ENCODE data around the gene APBA3. TPM values are rescaled to one million over a fixed set of nuclear protein-coding genes. Genes with fewer than 3 reads are reported as not detected.

Gene APBA3
- total and polyA plus RNA-seq, 2 experiments from 2014 or later = 34.3 to 49.4 TPM

- H3K4me1 ChIP-seq (ENCODE audit: low read depth) = no peaks in the 10 kb centered on the region
- H3K9me3 ChIP-seq (ENCODE audit: low read depth) = no peaks in the 10 kb centered on the region
- no peak overlapping the region for H3K27ac ChIP-seq
- H3K4me3 ChIP-seq = no peak overlapping the region
- peaks cover 3% of the 10 kb centered on the region for H3K27me3 ChIP-seq
- H3K36me3 ChIP-seq = no peaks in the 10 kb centered on the region
- no peak for TF ChIP-seq CTCF (IDR thresholded peaks at IDR 0.05; ENCODE audit: low read depth, low read length)
- DNase-seq (ENCODE audit: low read depth in 1 of 2, low spot score in 1 of 2) = no peak
These were observed 32.3 kb upstream of the APBA3 start for GRCh38 chr19:3793799-3794198.

GRCh38 chr19:3792114-3792513, 30.6 kb upstream of the APBA3 start:
- DNase-seq (ENCODE audit: low read depth in 1 of 2, low spot score in 1 of 2) = no peak
- H3K4me3 ChIP-seq = no peak overlapping the region
- H3K9me3 ChIP-seq (ENCODE audit: low read depth) = no peaks in the 10 kb centered on the region
- H3K4me1 ChIP-seq (ENCODE audit: low read depth) = no peaks in the 10 kb centered on the region
- H3K27ac ChIP-seq = no peak overlapping the region
- peaks cover 3% of the 10 kb centered on the region for H3K27me3 ChIP-seq
- no peak for TF ChIP-seq CTCF (IDR thresholded peaks at IDR 0.05; ENCODE audit: low read depth, low read length)
- no peaks in the 10 kb centered on the region for H3K36me3 ChIP-seq

- no peak overlapping the region for H3K27ac ChIP-seq
- H3K9me3 ChIP-seq (ENCODE audit: low read depth) = no peaks in the 10 kb centered on the region
- no peak for DNase-seq (ENCODE audit: low read depth in 1 of 2, low spot score in 1 of 2)
- TF ChIP-seq CTCF (IDR thresholded peaks at IDR 0.05; ENCODE audit: low read depth, low read length) = no peak
- H3K4me1 ChIP-seq (ENCODE audit: low read depth) = no peaks in the 10 kb centered on the region
- H3K4me3 ChIP-seq = no peak overlapping the region
- H3K27me3 ChIP-seq = peaks cover 12% of the 10 kb centered on the region
- no peaks in the 10 kb centered on the region for H3K36me3 ChIP-seq
These were observed 29.4 kb upstream of the APBA3 start for GRCh38 chr19:3790941-3791340.

GRCh38 chr19:3790209-3790734, 28.8 kb upstream of the APBA3 start:
- no peak overlapping the region for H3K27ac ChIP-seq
- H3K27me3 ChIP-seq = peaks cover 19% of the 10 kb centered on the region
- no peak for TF ChIP-seq CTCF (IDR thresholded peaks at IDR 0.05; ENCODE audit: low read depth, low read length)
- DNase-seq (ENCODE audit: low read depth in 1 of 2, low spot score in 1 of 2) = no peak
- H3K4me3 ChIP-seq = no peak overlapping the region
- H3K4me1 ChIP-seq (ENCODE audit: low read depth) = no peaks in the 10 kb centered on the region
- H3K9me3 ChIP-seq (ENCODE audit: low read depth) = no peaks in the 10 kb centered on the region
- H3K36me3 ChIP-seq = no peaks in the 10 kb centered on the region

- H3K27me3 ChIP-seq = peaks cover 30% of the 10 kb centered on the region
- H3K4me1 ChIP-seq (ENCODE audit: low read depth) = no peaks in the 10 kb centered on the region
- no peaks in the 10 kb centered on the region for H3K9me3 ChIP-seq (ENCODE audit: low read depth)
- no peaks in the 10 kb centered on the region for H3K36me3 ChIP-seq
- no peak overlapping the region for H3K27ac ChIP-seq
- TF ChIP-seq CTCF (IDR thresholded peaks at IDR 0.05; ENCODE audit: low read depth, low read length) = no peak
- no peak for DNase-seq (ENCODE audit: low read depth in 1 of 2, low spot score in 1 of 2)
- H3K4me3 ChIP-seq = no peak overlapping the region
These were observed 27.7 kb upstream of the APBA3 start for GRCh38 chr19:3788996-3789778.

Measured in cardiac muscle cell (in vitro differentiated cells and primary cell).